Amniotic epithelial cell (primary cell): ENCODE data around the gene STAC3.
"Not testable (repeated sequence)": the region's sequence is repeated elsewhere in the genome, so short reads cannot be mapped to it uniquely, and the experiment has no call there.

Experiments
- DNase-seq: peaks from one replicate; pipeline ENCODE4 v3.0.0-alpha.2; 2010; ENCODE audit warnings: low read depth

The STAC3 gene

DNA sequence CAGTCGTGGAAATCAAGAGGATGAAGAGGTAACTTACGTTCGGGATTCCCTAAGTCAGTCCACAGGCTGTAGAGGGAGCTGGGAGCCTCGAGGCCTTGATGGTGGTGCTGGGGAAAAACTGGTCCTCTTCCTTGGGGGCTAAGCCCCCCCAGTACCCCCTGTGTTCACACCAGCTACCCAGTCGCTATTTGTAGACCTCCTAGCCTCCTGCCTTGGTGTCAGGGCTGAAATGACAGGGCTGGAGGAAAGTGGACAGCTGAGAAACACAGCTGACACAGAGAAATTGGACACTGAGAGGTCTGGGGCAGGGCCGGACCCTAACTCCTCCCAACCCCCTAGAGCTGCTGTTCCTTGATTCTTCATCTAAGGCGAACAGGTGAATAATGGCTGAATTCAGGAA is at the start of gene STAC3:
Gene STAC3 (minus strand): TSS at position 232 of the 400 bp plus-strand sequence. CDS start 1,551 bp downstream, outside the sequence.
- DNase-seq, result no peak

DNA sequence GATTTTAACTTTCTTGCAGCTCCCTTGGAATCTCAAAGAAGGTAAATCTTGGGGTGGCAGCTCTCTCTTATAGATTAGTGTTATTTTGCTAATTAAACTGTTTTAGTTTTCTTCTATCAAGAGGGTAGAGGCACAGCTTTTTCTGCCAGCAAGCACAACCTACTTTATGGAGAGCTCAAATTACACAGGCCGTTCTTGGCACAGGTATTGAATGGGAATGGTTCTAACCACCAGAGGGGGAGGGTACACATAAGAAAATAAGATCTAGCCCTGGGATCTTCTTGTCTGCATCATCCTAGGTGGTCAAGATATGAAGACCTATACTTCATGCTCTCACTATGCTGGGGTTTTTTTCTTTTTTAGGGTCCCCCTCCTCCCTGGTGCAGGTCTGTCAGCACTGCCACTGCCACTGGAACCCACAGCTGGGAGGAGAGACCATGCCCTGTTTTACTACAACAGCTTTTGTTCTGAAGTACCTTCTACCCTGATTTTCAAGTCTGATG is 48.6 kb upstream of the STAC3 start:
- no peak for DNase-seq

DNA sequence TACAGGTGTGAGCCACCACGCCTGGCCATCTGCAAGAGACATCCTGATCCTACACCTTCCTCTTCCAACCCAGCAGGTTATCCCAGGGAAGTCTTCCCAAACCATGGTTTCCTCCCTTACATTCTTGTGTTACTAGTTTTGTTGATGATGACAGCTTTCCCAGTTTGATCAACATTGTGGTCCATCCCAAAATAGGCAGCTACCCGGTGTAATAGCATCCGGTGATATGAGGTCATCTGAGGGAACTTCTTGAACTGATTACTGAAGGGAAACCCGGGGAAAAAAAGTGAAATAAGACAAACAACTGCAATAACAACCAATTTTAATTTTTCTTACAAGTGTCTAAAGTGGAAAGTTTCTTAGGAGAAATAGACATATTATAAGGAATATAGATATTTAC is 45.3 kb upstream of the STAC3 start:
- DNase-seq, result no peak

DNA sequence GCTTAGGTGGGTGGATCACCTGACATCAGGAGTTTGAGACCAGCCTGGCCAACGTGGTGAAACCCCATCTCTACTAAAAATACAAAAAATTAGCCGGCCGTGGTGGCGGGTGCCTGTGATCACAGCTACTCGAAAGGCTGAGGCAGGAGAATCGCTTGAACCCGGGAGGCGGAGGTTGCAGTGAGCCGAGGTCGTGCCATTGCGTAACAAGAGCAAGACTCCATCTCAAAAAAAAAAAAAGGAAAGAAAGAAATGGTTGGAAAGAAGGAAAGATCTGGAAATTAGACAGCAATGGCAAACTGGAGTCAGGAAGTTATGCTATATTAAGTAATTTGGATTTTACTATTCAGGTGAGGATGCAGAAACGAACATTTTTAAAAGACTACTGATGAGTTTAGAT is 31.1 kb upstream of the STAC3 start:
- DNase-seq, result not testable (repeated sequence)

DNA sequence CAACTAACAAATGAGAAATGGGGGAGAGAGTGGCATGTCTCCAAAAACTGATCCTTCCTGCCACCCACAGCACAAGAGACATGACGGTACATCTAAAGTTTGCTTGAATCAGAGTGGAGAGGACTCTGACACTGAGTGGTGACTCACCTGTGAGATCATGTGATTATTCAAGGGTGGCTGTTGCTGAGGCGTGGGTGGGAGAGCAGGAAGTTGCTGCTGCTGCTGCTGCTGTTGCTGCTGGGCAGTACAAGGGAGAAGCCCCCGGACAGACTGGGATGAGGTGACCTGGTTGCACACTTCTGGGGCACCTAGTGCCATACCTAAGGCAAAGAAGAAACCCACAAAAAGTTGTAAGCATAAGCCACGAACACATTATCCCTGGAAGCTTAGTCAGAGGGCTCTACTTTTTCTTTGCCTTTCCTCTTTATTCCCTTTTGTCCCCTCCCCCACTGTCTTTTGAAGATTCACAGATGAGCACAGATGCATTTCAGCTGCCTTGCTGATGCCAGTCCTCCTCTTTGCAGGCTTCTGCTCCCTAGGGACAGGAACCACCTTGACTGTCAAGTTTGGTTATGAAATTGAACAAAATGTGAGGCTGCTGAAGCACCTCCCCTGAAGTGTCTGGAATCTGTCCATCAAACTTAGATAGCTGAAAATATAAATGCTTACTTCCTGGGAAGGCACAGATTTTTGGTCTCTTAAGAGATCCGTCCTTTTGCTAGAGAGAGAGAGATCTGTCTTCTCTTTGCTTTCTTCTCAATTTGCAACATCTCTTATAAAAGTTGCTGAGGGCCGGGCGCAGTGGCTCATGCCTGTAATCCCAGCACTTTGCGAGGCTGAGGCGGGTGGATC is 29.4 kb upstream of the STAC3 start:
- DNase-seq, result peak; percentile 97

DNA sequence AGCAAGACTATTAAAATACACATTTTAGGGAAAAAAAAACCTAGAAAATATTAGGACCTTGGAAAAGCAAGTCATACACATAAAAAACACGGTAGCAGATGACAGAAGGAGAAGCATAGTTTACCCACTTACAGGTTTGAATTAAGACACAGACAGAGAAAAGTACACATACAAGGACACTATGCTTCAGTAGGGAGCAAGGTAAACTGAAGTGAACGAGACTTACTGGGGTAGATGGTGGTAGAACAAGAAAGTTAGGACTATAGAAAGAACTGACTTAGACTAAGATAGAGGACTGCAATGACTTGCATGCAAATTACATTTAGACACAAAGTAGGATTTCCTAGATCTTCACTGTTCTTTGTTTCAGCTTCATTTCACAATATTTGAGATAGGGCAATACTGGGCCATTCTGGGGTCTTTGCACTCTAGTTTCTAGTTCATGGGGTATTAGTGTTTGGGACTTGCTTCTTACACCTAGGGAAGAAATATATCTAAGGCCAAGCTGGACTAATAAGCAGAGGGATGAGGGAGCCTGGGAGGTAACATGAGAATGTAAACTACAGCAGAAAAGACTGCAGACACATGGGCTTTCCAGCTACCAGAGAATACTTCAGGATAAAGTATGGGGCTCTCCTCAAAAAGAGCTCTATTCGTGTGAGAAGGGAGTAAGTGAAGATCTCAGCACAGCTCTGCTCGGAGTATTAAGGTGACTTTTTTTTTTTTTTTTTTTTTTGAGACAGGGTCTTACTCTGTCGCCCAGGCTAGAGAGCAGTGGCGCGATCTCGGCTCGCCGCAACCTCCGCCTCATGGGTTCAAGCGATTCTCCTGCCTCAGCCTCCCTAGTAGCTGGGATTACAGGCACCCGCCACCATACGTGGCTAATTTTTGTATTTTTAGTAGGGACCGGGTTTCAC is 27.7 kb upstream of the STAC3 start:
- DNase-seq, result no peak

DNA sequence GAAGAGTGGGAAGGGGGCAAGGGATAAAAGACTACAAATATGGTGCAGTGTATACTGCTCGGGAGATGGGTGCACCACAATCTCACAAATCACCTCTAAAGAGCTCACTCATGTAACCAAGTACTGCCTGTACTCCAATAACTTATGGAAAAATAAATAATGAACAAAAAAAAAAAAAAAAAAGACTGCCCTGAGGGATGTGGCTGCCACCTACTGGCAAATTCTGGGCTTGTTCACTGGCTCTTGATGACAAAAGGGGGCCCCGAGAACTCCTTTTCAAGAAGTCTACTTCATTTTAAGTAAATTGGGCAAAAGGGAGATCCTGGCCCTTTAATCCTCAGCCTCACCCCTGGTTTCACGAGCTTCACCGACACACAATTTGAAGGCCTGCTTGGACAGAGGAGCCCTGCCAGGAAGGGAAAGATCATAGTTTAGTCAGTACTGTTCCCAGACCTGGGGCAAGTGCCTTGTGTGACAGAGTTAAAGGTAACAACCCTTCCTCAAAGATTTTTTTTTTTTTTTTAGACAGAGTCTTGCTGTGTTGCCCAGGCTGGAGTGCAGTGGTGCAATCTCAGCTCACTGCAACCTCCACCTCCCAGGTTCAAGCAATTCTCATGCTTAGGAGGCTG is 26.1 kb upstream of the STAC3 start:
- peak; percentile 24 for DNase-seq

DNA sequence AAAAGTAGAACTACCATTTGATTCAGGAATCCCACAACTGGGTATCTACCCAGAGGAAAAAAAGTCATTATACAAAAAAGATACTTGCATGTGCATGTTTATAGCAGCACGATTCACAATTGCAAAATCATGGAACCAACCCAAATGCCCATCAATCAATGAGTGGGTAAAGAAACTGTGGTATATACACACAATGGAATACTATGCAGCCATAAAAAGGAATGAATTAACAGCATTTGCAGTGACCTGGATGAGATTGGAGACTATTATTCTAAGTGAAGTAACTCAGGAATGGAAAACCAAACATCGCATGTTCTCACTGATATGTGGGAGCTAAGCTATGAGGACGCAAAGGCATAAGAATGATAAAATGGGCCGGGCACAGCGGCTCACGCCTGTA is 25.2 kb upstream of the STAC3 start:
- not testable (repeated sequence) for DNase-seq

DNA sequence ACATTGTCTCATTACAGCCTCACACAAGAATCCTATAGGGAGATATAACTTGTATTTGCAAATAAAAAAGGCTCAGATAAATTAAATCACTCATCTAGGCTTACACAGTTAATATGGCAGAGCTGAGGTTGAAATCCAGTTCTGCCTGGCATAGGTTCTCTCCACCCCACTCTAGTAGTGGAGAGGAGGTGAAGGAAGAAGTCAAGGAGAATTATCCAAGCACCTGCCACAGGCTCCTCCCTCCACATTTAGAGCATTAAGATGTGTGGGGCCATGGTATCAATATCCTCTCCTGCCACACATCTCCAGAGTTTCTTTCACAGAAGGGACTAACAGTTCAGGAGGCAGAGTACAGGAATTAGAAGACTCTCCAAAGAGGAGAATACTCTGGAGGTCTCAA is 22.5 kb upstream of the STAC3 start:
- no peak for DNase-seq

DNA sequence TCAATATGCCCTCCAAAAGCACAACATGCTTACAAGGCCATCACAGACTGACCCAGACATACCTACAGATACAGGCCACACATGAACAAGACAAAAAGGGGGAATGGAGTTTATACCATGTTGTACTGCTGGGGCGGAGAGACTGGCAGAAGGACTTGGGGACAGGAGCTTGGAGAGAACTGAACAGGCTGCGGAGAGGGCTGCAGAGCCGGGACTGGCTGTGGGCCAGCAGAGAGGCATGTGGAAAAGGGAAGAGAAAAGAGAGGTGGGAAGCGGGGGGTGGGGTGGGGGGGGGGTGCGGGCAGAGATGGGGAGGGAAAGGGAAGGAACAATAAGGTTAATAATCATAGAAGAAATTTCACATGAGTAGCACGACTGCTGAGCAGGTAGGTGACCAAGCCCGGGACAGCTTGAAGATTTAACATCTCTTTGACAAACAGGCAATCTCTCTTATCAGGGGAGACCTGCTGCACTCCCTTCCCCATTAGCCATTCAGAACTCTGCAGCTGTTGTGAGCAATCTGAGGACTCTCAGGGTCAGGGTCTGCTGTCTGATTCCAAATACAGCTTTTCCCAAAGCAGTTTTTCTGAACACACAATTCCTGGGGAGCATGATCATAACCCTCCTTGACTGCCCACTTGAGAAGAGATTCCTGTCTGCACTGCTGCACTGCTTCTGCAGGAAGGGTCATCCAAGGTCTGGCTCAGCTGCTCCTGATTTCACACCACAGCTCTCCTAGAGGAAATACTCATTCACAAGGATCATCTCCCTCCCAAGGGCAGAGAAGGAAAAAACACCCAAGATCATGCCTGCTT is 21.6 kb upstream of the STAC3 start:
- peak; percentile 65 for DNase-seq

DNA sequence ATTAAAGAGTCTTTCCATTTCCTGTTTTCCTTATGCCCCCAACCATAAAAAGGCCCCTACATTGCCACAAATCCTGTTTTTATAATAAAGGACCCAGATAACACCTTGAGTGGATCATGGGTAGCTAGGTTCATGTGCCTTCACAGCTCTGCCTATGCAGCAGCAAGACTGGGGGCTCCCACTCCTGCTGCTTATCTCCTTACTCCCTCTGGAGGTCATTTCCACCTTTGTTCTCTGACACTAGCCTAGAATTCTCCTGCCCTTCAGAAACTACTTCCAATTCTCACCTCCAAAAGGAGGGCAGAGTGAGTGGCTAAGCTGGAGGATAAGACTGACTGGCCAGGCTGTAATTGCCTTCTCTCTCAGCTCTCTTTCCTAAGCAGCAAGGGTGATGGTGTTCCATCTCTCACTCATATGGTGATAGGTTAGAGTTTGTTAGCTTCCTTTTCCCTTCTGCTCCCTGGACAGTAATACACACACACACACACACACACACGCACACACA is 20.0 kb upstream of the STAC3 start:
- DNase-seq, result peak; percentile 7

DNA sequence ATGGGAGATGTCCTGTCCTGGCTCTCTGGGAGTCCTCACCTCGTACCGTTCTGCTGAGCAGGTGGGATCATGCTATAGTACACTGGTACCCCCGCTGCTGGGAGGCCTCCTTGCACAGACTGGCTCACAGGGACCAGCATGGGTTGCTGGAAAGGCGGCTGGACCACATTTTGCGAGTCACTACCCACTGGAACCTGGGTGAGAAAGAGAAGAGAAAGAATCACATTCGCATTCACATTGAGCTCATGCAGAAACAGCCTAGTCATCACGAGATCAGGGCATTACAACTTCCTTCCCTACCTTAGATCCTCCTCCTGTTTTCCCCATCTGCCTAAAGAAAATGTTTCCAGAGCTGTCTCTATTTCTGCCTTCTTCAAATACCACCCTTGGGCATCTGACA is 17.3 kb upstream of the STAC3 start:
- no peak for DNase-seq

DNA sequence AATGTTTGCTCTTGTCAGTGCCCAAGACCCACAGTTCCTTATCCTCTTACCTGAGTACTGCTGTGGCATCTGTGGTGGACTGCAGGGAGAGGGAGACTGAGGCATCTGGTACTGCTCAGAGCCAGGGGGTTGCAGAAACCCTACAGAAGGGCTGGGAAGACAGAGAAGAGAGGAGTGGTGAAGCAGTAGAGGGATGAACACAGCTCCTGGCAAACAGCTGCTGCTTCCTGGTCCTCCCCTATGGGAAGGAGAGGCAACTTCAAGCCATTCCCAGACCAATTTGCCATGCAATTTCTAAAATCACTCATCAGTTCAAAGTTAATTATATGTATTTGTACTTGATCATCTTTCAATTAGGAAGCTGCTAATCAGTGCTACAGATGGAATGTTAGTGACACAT is 15.7 kb upstream of the STAC3 start:
- DNase-seq, result no peak

DNA sequence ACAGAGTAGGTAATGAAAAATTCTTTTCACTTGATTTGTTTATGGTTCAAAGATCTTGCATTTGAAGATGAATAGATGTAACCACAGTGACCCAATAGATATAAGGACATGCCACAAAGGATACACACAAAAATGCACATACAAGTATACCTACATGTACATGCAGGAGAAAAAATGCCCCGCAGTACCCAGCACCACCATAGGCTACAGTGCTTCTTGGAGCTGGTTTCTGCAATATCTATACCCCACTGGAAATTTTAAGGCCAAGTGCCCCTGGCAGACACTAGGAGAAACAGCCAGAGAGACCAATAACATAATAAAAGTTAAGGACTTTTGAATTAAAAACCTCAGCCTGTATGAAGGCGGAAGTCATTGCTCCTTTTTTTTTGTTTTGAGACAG is 12.1 kb upstream of the STAC3 start:
- DNase-seq, result no peak

DNA sequence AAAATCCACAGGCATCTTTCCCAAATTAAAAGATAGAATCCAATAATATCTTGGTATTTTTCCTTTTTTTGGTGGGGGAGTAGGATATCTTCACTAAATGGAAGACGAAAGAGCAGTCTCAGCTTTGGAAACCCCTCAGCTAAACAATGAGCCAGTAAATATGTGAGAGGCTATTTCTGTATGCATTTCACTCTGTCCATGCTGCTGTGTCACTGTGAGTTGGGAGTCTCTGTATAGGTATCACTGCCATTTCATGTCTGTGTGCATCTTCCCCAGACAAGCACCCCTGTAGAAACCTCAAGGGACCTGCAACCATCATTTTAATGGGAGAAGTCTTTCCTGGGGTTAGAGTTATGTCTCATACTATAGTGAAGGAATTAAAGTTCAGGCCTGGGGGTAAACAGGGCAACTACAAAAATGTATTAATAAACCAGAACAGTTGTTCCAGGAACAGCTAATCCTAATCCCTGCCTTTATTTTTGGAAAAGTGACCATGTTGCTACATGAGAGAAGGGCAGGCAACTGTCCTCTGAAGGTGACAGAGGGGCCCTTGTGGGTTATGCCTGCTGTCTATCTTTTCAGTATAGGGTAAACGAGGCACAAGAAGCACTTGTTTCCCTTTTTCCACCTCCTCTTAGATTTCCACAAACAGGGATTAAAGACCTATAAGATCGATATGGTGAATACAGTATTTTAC is 11.3 kb upstream of the STAC3 start:
- DNase-seq, result no peak

DNA sequence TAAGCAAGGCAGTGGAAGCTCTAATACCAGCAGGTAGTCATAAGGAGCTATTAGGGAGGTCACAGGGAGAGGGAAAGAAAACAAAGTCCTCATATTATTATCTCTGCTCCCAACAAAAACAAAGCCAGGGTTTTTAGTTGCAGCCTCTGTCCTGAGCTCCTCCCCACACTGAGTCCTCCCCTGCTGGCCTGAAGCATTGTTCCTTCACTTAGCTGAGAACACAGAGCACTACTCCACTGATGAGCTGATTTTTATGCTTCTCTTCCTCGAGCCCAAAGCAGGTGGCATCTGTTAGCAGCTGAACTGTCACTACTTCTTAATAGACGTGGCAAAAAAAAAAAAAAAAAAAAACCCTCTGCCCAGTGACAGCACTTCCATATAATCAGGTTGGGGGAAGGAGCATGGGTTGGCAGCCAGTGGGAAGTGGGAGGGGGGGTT is 10.5 kb upstream of the STAC3 start:
- no peak for DNase-seq

DNA sequence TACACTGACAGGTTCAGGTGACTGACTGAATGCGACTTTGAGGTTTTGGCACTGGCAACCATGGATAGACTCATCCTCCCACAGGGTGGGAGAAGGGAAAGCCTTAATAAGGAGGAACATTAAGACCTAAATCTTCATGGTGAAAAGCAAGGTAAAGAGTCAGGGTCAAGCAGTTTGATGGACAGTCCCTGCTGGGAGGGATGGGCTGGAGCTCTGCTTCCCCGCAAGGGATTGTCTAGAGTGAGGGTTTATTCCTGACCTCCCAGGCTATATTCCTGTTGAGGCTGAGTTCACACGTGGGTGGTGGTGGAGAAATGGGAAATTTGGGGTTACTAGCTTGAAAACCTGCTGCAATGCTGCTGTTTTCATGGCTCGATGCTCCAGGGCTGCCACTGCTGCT is 9.4 kb upstream of the STAC3 start:
- no peak for DNase-seq

DNA sequence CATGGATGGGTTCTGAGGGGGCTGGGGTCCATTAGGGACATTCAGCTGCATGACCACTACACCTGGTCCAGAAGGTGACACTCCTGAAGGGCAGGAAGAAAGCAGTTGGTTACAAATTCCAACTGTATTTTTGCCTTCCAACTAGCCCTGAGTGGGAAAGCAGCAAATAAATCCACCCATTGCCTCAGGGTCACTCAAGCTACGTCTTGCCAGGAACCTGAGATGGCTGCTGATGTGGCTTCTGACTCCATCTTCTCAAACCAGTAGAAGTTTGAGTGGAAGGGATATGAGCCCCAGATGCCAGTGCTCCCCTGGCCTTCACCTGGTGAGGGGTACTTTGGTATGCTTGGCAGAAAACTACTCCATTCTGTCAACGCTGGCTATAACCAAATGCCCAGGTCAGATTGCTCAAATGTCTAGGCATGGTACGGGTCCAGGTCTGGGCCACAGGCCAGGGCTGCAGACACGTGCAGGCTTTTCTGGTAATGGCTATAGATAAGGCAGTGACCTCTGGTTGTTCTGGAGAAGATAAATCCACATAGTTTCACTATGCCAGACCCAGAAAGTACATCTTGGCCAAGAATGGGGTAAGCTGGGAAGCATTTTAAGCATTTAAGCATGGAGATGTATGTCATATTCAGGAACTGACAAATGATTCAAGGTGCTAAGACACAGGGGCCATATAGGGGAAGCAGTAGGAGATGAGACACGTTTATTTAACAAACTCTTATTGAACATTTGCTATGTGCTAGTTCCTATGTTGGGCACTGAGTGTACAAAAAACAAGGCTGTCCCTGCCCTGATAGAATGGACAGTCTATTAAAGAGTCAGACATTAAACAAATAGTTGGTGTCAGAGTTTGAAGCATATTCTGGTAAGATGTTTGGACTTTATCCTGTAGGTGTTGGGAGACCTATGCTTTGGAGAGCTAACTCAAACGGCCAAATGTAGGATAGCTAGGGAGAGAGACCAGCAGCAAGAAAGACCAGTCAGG is 8.3 kb upstream of the STAC3 start:
- peak; percentile 94 for DNase-seq

DNA sequence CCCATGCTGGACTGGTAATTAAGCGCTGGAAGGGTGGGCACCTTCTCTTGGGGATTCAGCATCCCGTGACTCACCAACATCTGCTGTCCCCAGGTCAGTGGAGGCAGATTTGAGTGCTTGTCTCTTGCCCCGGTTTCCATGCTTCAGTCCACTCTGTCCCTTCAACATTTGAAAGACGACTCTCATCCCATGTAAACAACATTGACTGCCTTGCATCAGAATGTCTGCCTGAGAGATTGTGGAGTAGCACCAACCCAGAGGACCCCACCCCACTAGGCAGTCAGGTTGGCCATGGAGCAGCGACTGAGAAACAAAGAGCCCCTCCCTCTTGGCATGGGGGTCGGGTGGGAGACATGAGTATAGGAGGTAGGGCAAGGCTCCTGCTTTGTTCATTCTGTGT is 4.9 kb upstream of the STAC3 start:
- DNase-seq, result no peak
